GM20000 (cell line): ENCODE data around the gene YPEL5.

Source experiments
- DNase-seq: peaks from one replicate; pipeline ENCODE4 v3.0.0; 2012; ENCODE audit warnings: low spot score
- TF ChIP-seq, protein P1 (sequence below): IDR thresholded peaks from 2 replicates; pipeline ENCODE4 v1.5.1; 2012; ENCODE audit warnings: mild to moderate bottlenecking, control low read depth; ENCODE audit errors: extremely low read depth, missing control alignments

Gene YPEL5

DNA sequence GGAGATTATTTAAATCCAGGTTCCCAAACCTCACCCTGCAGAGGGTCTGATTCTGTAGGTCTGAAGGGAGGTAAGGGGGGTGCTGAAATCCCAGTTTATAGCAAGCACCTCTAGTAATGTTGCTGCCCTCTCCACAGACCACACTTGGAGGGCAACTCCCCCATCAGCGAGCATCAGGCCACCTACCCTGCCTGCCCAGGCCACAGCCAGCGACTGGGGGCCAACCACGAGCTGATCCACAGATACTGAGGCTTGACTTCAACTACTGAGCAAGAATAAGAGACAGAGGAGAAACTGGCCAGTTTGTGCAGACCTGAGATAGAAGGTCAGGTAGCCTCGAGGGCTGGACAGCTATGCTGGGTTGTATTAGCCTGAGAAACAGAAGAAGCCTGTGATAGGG, 48.2 kb downstream of the YPEL5 start:
- DNase-seq: no peak
- TF ChIP-seq, protein P1, sequence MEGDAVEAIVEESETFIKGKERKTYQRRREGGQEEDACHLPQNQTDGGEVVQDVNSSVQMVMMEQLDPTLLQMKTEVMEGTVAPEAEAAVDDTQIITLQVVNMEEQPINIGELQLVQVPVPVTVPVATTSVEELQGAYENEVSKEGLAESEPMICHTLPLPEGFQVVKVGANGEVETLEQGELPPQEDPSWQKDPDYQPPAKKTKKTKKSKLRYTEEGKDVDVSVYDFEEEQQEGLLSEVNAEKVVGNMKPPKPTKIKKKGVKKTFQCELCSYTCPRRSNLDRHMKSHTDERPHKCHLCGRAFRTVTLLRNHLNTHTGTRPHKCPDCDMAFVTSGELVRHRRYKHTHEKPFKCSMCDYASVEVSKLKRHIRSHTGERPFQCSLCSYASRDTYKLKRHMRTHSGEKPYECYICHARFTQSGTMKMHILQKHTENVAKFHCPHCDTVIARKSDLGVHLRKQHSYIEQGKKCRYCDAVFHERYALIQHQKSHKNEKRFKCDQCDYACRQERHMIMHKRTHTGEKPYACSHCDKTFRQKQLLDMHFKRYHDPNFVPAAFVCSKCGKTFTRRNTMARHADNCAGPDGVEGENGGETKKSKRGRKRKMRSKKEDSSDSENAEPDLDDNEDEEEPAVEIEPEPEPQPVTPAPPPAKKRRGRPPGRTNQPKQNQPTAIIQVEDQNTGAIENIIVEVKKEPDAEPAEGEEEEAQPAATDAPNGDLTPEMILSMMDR: no peak

- no peak for DNase-seq
- TF ChIP-seq, protein P1: no peak
These were observed 50.9 kb downstream of the YPEL5 start for GRCh38 chr2:30197570-30198192.

DNA sequence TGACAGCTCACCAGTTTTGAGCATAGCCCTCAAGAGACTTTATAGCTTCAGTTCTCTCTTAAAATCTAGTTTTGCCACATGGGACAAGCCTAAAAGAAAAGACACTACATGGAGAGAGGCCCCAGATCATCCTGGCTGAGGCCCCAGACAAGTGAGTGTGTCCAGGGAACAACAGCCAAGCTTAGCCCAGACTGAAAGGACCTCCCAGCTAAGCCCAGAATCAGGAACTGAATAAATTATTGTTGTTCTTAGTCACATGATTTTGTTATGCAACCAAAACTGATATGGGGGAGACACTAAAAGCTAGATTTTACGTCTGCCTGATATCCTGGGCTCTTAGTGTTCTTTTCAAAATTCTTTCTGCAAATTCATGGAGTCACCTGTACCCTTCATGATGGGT, 55.2 kb downstream of the YPEL5 start:
- no peak for DNase-seq
- TF ChIP-seq, protein P1: no peak

DNA sequence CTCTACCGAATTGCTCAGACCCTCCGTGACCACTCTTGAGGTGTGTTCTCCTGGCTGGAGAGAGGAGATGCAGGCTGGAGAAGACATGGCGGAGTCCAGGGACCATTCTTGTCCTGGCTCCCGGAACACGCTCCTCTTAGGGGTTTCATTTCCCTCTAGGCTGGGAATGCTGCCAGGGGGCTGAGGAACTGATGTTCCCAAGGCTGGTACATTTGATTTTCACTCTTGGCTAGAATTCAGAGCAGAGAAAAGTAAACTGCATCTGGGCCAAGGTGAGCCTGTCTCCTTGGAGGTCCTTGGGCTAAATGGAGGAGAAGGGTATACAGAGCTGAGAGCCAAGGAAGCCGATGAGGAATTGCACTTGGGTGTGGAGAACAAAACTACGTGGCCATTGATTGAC, 56.3 kb downstream of the YPEL5 start:
- no peak for DNase-seq
- TF ChIP-seq, protein P1: no peak

DNA sequence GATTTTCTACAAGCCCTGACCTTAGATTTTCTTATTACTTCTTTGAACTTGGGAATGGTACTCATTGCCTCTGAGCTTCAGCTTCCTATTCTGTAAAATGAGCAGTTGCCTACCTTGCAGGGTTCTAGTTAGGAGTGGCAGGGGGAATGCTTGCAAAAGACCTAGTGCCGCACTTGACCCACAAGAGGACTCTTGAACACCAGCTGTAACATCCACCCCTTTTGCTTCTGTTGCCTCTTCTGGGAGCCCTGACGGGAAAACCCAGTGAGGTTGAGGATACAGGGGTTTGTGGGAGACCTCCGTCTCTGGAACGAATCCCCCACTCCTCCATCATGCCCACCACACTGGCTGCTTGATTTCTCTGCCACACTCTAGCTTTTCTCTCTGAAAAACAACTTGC, 57.5 kb downstream of the YPEL5 start:
- DNase-seq: no peak
- TF ChIP-seq, protein P1: no peak

DNA sequence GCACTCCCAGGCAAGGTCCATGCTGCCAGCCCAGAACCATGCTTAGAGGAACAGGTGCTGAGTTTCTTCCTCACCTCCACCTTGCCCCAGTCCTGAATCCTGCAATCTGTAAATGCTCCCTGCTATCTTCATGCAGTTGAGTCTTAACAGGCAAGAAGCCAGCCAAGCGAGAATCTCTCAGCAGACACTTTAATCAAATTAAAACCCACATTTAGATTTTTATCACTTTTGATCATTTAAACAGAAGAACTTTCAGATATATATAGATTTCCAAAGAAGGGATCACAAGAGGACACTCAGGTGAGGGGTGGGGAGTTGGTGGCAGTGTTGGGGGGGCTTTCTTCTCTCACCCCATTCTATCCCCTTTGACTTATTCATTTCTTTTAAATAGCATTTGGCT, 58.6 kb downstream of the YPEL5 start:
- TF ChIP-seq, protein P1: no peak
- DNase-seq: no peak

- TF ChIP-seq, protein P1: no peak
- DNase-seq: no peak
These were observed 59.9 kb downstream of the YPEL5 start for GRCh38 chr2:30206461-30207430.
